GM18526 (cell line): ENCODE data around the gene GPC6.

Source experiments
- POLR2A ChIP-seq: IDR thresholded peaks from 3 replicates; pipeline ENCODE4 v1.6.1; 2011; ENCODE audit not compliant: insufficient read length; ENCODE audit errors: extremely low read depth

GPC6 gene

GRCh38 chr13:94218537-94218936 is 991.9 kb downstream of the GPC6 start:
- no peak for TF ChIP-seq POLR2A

GRCh38 chr13:94218951-94219350 is 992.3 kb downstream of the GPC6 start:
- no peak for TF ChIP-seq POLR2A

- TF ChIP-seq POLR2A: no peak
These were observed 998.1 kb downstream of the GPC6 start for GRCh38 chr13:94224670-94225069.

- no peak for TF ChIP-seq POLR2A
These were observed 1000.8 kb downstream of the GPC6 start for GRCh38 chr13:94227255-94227879.

- TF ChIP-seq POLR2A: no peak
These were observed 1002.2 kb downstream of the GPC6 start for GRCh38 chr13:94228763-94229162.

GRCh38 chr13:94232161-94232950 is 1005.7 kb downstream of the GPC6 start:
- no peak for TF ChIP-seq POLR2A

- TF ChIP-seq POLR2A: no peak
These were observed 1006.3 kb downstream of the GPC6 start for GRCh38 chr13:94232956-94233355.

GRCh38 chr13:94233401-94233800 is 1006.8 kb downstream of the GPC6 start:
- no peak for TF ChIP-seq POLR2A

- TF ChIP-seq POLR2A: no peak
These were observed 1007.2 kb downstream of the GPC6 start for GRCh38 chr13:94233837-94234236.

GRCh38 chr13:94234738-94235137 is 1008.1 kb downstream of the GPC6 start:
- TF ChIP-seq POLR2A: no peak

GRCh38 chr13:94236132-94236531 is 1009.5 kb downstream of the GPC6 start:
- no peak for TF ChIP-seq POLR2A

GRCh38 chr13:94236872-94237271 is 1010.3 kb downstream of the GPC6 start:
- no peak for TF ChIP-seq POLR2A

- no peak for TF ChIP-seq POLR2A
These were observed 1012.5 kb downstream of the GPC6 start for GRCh38 chr13:94239135-94239534.

GRCh38 chr13:94242554-94242953 is 1015.9 kb downstream of the GPC6 start:
- TF ChIP-seq POLR2A: no peak

GRCh38 chr13:94243551-94243950 is 1016.9 kb downstream of the GPC6 start:
- TF ChIP-seq POLR2A: no peak

- no peak for TF ChIP-seq POLR2A
These were observed 1019.9 kb downstream of the GPC6 start for GRCh38 chr13:94246495-94246894.

GRCh38 chr13:94247890-94248289 is 1021.3 kb downstream of the GPC6 start:
- TF ChIP-seq POLR2A: no peak

GRCh38 chr13:94248454-94249228 is 1022.0 kb downstream of the GPC6 start:
- TF ChIP-seq POLR2A: no peak
